Chondrocyte (in vitro differentiated cells): Measurements from ENCODE around the gene CACHD1. TPM values are rescaled to one million over a fixed set of nuclear protein-coding genes. Genes with fewer than 3 reads are reported as not detected.

Experiments used
- DNase-seq: peaks from one replicate; pipeline ENCODE4 v3.0.0; 2021; ENCODE audit warnings: mixed read lengths, low spot score
- H3K27ac Mint-ChIP-seq: one replicate; pipeline ENCODE4 v1.8.0; 2021; ENCODE audit warnings: mild to moderate bottlenecking, moderate library complexity, mixed read lengths; ENCODE audit not compliant: unreplicated experiment
- H3K27me3 Mint-ChIP-seq: 2 replicates; pipeline ENCODE4 v1.8.0; 2021; ENCODE audit warnings: low read depth, mixed read lengths
- H3K36me3 Mint-ChIP-seq: 2 replicates; pipeline ENCODE4 v1.8.0; 2021; ENCODE audit warnings: low read depth, mixed read lengths
- H3K4me1 Mint-ChIP-seq: 2 replicates; pipeline ENCODE4 v1.8.0; 2021; ENCODE audit warnings: low read depth, mild to moderate bottlenecking, mixed read lengths
- H3K4me3 Mint-ChIP-seq: one replicate; pipeline ENCODE4 v1.8.0; 2021; ENCODE audit warnings: mild to moderate bottlenecking, moderate library complexity, mixed read lengths; ENCODE audit not compliant: unreplicated experiment
- H3K9me3 Mint-ChIP-seq: 2 replicates; pipeline ENCODE4 v1.8.0; 2021; ENCODE audit warnings: low read depth, mixed read lengths
- total RNA-seq: library from RNA; stranded (reverse); gene quantifications from 3 replicates; pipeline ENCODE4 v1.2.1, GENCODE V29; 2021
- TF ChIP-seq, protein P1 (sequence below): fragments of 200-600 bp; sonication (generic); IDR thresholded peaks from 2 replicates; pipeline ENCODE4 v1.5.0; 2021; ENCODE audit warnings: antibody characterized with exemption, mild to moderate bottlenecking, moderate library complexity

CACHD1 gene
- total RNA-seq, 1 donor from 2014 or later = 10.5 TPM

DNA sequence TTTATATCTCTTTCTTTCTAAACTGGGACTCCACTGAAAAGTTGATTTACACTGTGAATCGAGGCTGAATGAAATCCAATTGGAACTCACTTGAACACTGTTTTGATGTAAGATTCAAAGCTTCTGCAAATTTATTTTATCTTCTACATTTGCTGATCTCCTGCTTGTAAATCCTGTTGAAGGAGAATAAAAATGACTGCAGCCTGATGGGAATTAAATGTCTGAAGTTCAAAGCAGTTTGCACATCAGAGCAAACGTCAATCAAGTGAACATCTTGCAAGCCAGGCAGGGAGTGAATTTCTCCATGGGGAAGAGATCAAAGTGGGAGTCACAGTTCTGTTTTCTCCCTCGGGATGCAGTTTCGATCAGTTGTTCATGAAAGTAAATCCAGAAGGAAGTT lies 127.2 kb downstream of the CACHD1 start:
- H3K4me3 Mint-ChIP-seq = no peak overlapping the region
- peaks cover 2% of the 10 kb centered on the region for H3K36me3 Mint-ChIP-seq

DNA sequence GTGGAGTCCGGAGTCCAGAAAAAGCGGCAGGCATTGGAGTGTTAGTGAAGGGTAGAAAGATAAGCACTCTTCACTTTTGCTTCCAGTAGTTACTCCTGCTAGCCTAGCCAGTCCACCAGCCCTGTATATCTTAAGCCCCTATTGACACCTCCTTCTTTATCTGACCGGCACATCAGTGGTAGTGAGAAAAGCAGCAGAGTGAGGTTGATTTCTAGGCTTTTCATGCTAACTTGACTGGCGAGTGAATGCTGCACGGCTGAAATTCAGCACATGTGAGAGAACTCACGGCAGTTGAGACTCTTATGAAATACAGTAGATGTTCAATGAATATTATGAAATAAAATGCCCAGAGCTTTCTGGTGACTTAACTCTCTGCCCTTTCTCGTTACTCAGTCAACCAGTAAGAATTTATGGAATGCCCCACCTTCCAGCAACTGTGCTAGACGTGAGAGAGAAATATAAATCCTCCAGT lies 128.2 kb downstream of the CACHD1 start:
- TF ChIP-seq, protein P1, sequence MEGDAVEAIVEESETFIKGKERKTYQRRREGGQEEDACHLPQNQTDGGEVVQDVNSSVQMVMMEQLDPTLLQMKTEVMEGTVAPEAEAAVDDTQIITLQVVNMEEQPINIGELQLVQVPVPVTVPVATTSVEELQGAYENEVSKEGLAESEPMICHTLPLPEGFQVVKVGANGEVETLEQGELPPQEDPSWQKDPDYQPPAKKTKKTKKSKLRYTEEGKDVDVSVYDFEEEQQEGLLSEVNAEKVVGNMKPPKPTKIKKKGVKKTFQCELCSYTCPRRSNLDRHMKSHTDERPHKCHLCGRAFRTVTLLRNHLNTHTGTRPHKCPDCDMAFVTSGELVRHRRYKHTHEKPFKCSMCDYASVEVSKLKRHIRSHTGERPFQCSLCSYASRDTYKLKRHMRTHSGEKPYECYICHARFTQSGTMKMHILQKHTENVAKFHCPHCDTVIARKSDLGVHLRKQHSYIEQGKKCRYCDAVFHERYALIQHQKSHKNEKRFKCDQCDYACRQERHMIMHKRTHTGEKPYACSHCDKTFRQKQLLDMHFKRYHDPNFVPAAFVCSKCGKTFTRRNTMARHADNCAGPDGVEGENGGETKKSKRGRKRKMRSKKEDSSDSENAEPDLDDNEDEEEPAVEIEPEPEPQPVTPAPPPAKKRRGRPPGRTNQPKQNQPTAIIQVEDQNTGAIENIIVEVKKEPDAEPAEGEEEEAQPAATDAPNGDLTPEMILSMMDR = no peak
- Mint-ChIP-seq H3K27me3 (no peaks in the 10 kb centered on the region), H3K4me3 (peak overlapping the region; percentile 59), H3K36me3 (peaks cover 2% of the 10 kb centered on the region), H3K4me1 (peaks cover 31% of the 10 kb centered on the region), H3K9me3 (no peaks in the 10 kb centered on the region), H3K27ac (peak overlapping the region; percentile 72)
- no peak for DNase-seq

More for the DNA sequence above, 127.2 kb downstream of the CACHD1 start:
- Mint-ChIP-seq H3K9me3 (no peaks in the 10 kb centered on the region), H3K27me3 (no peaks in the 10 kb centered on the region), H3K27ac (no peak overlapping the region), H3K4me1 (peaks cover 31% of the 10 kb centered on the region)
- TF ChIP-seq, protein P1 = no peak
- no peak for DNase-seq

DNA sequence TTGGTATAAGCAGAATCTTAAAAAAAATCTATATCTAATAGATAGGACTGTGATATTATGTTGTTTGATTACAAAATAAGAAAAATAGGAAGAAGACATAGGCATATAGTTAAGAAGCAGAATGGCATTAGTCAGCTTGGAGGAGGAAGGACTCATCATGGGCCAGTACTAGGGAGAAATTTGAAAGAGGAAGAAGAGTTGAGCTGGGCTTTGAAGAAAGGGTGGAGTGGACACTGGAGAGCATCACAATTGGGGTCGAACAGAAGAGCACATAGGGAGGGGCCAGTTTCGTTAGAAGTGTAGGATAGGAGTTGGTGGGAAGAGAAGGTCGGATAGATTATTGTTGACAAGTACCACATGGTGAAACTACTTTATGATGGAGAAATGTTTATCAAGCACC lies 129.3 kb downstream of the CACHD1 start:
- Mint-ChIP-seq H3K4me3 (no peak overlapping the region), H3K4me1 (peaks cover 31% of the 10 kb centered on the region), H3K27me3 (no peaks in the 10 kb centered on the region), H3K36me3 (peaks cover 9% of the 10 kb centered on the region), H3K27ac (no peak overlapping the region), H3K9me3 (no peaks in the 10 kb centered on the region)
- TF ChIP-seq, protein P1 = no peak
- DNase-seq = no peak

DNA sequence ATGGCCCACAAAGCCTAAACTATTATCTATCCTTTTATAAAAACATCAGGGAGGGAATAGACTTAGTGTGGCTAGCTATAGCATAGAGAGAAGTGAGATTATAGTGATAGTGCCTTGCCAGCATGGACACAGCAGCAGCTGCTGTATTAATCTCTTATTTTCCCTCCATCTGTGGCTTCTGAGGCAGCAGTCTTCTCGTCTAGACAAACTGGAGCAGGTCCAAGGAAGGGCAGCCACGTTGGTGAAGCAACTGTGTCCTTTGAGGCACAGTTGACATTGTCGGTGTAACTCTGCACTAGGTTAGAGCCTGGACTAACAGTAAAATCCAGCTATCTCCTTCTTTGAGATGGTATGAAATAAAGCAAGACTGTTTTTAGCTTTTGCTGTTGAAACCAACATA lies 131.3 kb downstream of the CACHD1 start:
- TF ChIP-seq, protein P1 = no peak
- no peak overlapping the region for H3K27ac Mint-ChIP-seq
- no peak overlapping the region for H3K4me3 Mint-ChIP-seq

DNA sequence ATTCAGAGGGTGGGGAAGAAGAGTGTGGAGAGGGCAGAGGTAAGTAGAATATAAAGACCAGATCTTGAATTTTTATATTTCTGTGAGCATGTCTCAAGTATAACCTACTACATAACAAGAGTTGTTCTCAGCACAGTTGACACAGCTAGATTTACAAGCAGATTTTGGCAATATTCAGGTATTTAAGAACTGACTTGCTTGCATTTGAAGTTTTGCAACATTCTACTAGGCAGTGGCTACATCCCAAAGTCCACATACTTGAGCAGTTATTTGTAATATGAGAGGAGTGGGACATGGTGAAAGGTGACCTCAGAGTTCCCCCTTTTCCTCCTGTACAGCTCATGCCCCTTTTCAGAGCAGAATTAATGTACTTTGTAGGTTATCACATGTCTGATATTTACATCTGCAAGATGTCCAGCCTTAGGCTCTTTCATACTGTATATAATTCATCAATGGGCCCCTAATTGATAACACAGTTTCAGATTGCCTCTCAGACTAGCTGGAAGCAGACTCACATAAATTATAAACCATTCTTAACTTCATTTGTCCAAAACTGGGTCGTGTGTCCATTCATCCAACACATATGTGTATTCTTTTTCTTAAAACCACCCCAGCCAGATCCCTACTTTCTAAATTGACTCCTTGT lies 138.2 kb downstream of the CACHD1 start:
- peaks cover 21% of the 10 kb centered on the region for H3K36me3 Mint-ChIP-seq
- no peak overlapping the region for H3K4me3 Mint-ChIP-seq
- H3K27me3 Mint-ChIP-seq = no peaks in the 10 kb centered on the region
- no peak for DNase-seq
- TF ChIP-seq, protein P1 = no peak
- H3K27ac Mint-ChIP-seq = no peak overlapping the region
- H3K4me1 Mint-ChIP-seq = peaks cover 4% of the 10 kb centered on the region
- peaks cover 10% of the 10 kb centered on the region for H3K9me3 Mint-ChIP-seq

More for the DNA sequence above, 131.3 kb downstream of the CACHD1 start:
- H3K27me3 Mint-ChIP-seq = no peaks in the 10 kb centered on the region
- H3K36me3 Mint-ChIP-seq = peaks cover 11% of the 10 kb centered on the region
- H3K4me1 Mint-ChIP-seq = peaks cover 31% of the 10 kb centered on the region
- no peaks in the 10 kb centered on the region for H3K9me3 Mint-ChIP-seq
- DNase-seq = no peak
